Measurements from ENCODE around the gene WDR33.

- TF ChIP-seq, protein P1, sequence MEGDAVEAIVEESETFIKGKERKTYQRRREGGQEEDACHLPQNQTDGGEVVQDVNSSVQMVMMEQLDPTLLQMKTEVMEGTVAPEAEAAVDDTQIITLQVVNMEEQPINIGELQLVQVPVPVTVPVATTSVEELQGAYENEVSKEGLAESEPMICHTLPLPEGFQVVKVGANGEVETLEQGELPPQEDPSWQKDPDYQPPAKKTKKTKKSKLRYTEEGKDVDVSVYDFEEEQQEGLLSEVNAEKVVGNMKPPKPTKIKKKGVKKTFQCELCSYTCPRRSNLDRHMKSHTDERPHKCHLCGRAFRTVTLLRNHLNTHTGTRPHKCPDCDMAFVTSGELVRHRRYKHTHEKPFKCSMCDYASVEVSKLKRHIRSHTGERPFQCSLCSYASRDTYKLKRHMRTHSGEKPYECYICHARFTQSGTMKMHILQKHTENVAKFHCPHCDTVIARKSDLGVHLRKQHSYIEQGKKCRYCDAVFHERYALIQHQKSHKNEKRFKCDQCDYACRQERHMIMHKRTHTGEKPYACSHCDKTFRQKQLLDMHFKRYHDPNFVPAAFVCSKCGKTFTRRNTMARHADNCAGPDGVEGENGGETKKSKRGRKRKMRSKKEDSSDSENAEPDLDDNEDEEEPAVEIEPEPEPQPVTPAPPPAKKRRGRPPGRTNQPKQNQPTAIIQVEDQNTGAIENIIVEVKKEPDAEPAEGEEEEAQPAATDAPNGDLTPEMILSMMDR (IDR thresholded peaks at IDR 0.05), result no peak
- no peak for TF ChIP-seq POLR2AphosphoS5 (IDR thresholded peaks at IDR 0.05)
These were observed 41.4 kb upstream of the WDR33 start for GRCh38 chr2:127852388-127852787.

Measured in breast epithelium (tissue), 3 donors.